ENCODE data around the gene SATB2. TPM values are rescaled to one million over a fixed set of nuclear protein-coding genes. Genes with fewer than 3 reads are reported as not detected.

Gene SATB2
- total and polyA plus RNA-seq, 9 donors = 0.92 to 6.3 (median 3.8) TPM

DNA sequence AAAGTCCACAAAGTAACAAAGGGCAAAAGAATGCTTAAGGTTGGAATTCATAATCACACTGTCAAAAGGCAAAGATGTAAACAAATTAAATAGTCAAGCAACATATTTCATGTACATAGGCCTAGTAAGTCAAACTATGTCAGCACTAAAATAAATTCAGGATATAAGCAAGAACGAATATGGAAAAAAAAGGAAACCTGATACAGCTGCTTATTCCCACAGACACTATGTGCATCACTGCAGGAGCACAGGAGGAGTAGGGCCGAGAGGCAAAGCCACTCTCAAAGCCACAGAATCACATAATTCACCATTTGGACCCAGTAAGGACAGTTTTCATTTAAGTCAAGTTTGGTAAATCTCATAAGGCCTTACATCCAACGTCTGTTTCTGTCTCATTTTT, 116.6 kb downstream of the SATB2 start:
- 64 to 68% (median 65%) methylated on average over 3 of the region's 3 CpGs for WGBS, 3 donors
- no peak overlapping the region for H3K27ac ChIP-seq
- TF ChIP-seq POLR2A (IDR thresholded peaks at IDR 0.05) = no peak
- no peak for TF ChIP-seq EP300 (IDR thresholded peaks at IDR 0.05)
- TF ChIP-seq, protein P1, sequence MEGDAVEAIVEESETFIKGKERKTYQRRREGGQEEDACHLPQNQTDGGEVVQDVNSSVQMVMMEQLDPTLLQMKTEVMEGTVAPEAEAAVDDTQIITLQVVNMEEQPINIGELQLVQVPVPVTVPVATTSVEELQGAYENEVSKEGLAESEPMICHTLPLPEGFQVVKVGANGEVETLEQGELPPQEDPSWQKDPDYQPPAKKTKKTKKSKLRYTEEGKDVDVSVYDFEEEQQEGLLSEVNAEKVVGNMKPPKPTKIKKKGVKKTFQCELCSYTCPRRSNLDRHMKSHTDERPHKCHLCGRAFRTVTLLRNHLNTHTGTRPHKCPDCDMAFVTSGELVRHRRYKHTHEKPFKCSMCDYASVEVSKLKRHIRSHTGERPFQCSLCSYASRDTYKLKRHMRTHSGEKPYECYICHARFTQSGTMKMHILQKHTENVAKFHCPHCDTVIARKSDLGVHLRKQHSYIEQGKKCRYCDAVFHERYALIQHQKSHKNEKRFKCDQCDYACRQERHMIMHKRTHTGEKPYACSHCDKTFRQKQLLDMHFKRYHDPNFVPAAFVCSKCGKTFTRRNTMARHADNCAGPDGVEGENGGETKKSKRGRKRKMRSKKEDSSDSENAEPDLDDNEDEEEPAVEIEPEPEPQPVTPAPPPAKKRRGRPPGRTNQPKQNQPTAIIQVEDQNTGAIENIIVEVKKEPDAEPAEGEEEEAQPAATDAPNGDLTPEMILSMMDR (IDR thresholded peaks at IDR 0.05) = no peak
- H3K4me1 ChIP-seq (ENCODE audit: insufficient read depth) = no peaks in the 10 kb centered on the region
- intact Hi-C loops (cut with DNase I) = no loop called here
- no peaks in the 10 kb centered on the region for H3K9me3 ChIP-seq
- no peak for DNase-seq
- no peaks in the 10 kb centered on the region for H3K36me3 ChIP-seq
- no peaks in the 10 kb centered on the region for H3K27me3 ChIP-seq
- no peak overlapping the region for H3K4me3 ChIP-seq

GRCh38 chr2:199339891-199340605, 117.7 kb downstream of the SATB2 start:
- no peaks in the 10 kb centered on the region for H3K9me3 ChIP-seq
- no peaks in the 10 kb centered on the region for H3K4me1 ChIP-seq (ENCODE audit: insufficient read depth)
- H3K4me3 ChIP-seq = no peak overlapping the region
- intact Hi-C loops (cut with DNase I) = no loop called here
- 76 to 84% (median 82%) methylated on average over 3 of the region's 3 CpGs for WGBS, 3 donors
- no peaks in the 10 kb centered on the region for H3K27me3 ChIP-seq
- H3K27ac ChIP-seq = no peak overlapping the region
- DNase-seq = no peak
- no peak for TF ChIP-seq EP300 (IDR thresholded peaks at IDR 0.05)
- no peak for TF ChIP-seq POLR2A (IDR thresholded peaks at IDR 0.05)
- TF ChIP-seq, protein P1 (IDR thresholded peaks at IDR 0.05) = no peak
- no peaks in the 10 kb centered on the region for H3K36me3 ChIP-seq

GRCh38 chr2:199336546-199336945, 121.2 kb downstream of the SATB2 start:
- no peak overlapping the region for H3K4me3 ChIP-seq
- H3K4me1 ChIP-seq (ENCODE audit: insufficient read depth) = no peaks in the 10 kb centered on the region
- intact Hi-C loops (cut with DNase I) = no loop called here
- 12 to 33% (median 12%) methylated on average over 2 of the region's 2 CpGs for WGBS, 3 donors
- no peak overlapping the region for H3K27ac ChIP-seq
- H3K9me3 ChIP-seq = no peaks in the 10 kb centered on the region
- no peaks in the 10 kb centered on the region for H3K36me3 ChIP-seq
- H3K27me3 ChIP-seq = no peaks in the 10 kb centered on the region
- TF ChIP-seq EP300 (IDR thresholded peaks at IDR 0.05) (no peak), POLR2A (IDR thresholded peaks at IDR 0.05) (no peak)
- TF ChIP-seq, protein P1 (IDR thresholded peaks at IDR 0.05) = no peak
- DNase-seq = no peak

- intact Hi-C loops (cut with DNase I) = no loop called here
- DNase-seq = no peak
- H3K4me1 ChIP-seq (ENCODE audit: insufficient read depth) = no peaks in the 10 kb centered on the region
- no peaks in the 10 kb centered on the region for H3K27me3 ChIP-seq
- TF ChIP-seq, protein P1 (IDR thresholded peaks at IDR 0.05) = no peak
- no peak for TF ChIP-seq POLR2A (IDR thresholded peaks at IDR 0.05)
- TF ChIP-seq EP300 (IDR thresholded peaks at IDR 0.05) = no peak
- H3K4me3 ChIP-seq = no peak overlapping the region
- WGBS, 3 donors = 67 to 71% (median 70%) methylated on average over 2 of the region's 2 CpGs
- H3K36me3 ChIP-seq = no peaks in the 10 kb centered on the region
- H3K9me3 ChIP-seq = no peaks in the 10 kb centered on the region
- no peak overlapping the region for H3K27ac ChIP-seq
Measured at GRCh38 chr2:199335502-199335901, 122.2 kb downstream of the SATB2 start.

Measured in ovary (tissue), 9 donors.